Stimulated activated memory B cell treated with anti-CD40 and anti-IgM and Interleukin-4, amounts not matched to agents 10 μg/mL and 1 μg/mL and 100 μg/mL, for 72 hours (primary cell): Measurements from ENCODE around the gene IFNL4.

Experiments
- ATAC-seq: fragments of 150-1000 bp; cut with Tn5 transposase; 2 replicates; pipeline ENCODE4 v1.10.0; 2021
- H3K27ac Mint-ChIP-seq: one replicate; pipeline ENCODE4 v1.8.0; 2022; ENCODE audit warnings: mild to moderate bottlenecking, mixed read lengths
- H3K27me3 Mint-ChIP-seq: one replicate; pipeline ENCODE4 v1.8.0; 2022; ENCODE audit warnings: mixed read lengths
- H3K36me3 Mint-ChIP-seq: one replicate; pipeline ENCODE4 v1.8.0; 2022; ENCODE audit warnings: mixed read lengths
- H3K4me1 Mint-ChIP-seq: one replicate; pipeline ENCODE4 v1.8.0; 2022; ENCODE audit warnings: mixed read lengths
- H3K4me3 Mint-ChIP-seq: one replicate; pipeline ENCODE4 v1.8.0; 2022; ENCODE audit warnings: mild to moderate bottlenecking, moderate library complexity, mixed read lengths
- H3K9me3 Mint-ChIP-seq: one replicate; pipeline ENCODE4 v1.8.0; 2022; ENCODE audit warnings: mixed read lengths

Gene IFNL4

DNA sequence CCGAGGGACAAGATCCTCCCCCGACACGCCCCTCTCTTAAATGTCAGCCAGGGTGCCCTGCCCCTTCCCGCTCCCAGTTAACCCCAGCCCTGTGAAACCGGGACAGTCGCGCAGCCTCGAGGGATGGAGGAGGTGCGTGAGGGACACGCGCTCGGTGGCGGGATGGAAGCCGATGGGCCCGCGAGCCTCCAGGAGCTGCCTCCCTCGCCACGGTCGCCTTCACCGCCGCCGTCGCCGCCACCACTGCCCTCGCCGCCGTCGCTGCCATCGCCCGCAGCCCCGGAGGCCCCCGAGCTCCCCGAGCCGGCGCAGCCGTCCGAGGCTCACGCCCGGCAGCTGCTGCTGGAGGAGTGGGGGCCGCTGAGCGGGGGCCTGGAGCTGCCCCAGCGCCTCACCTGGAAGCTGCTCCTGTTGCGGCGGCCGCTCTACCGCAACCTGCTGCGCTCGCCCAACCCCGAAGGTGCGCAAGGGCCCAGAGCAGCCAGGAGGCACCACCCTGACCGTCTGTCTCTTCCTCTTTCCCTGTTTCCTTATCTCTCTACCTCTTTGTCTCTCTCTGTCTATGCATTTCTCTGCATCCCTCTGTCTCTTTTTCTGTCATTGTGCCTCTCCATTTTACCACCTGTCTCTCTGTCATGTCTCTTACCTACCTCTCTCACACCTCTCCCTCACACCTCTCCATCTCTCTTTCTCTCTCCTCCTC is 51.6 kb downstream of the IFNL4 start, which contains the start of gene NCCRP1:
Gene NCCRP1 (plus strand): TSS at position 105 of the 703 bp plus-strand sequence. CDS start 19 bp downstream, at position 124.
- ATAC-seq, result peak; percentile 40
- Mint-ChIP-seq H3K27me3 (peaks cover 93% of the 10 kb centered on the region), H3K4me1 (peaks cover 26% of the 10 kb centered on the region), H3K9me3 (no peaks in the 10 kb centered on the region), H3K36me3 (no peaks in the 10 kb centered on the region), H3K27ac (no peak within 1 kb of the TSS), H3K4me3 (peak within 1 kb of the TSS; percentile 22)

DNA sequence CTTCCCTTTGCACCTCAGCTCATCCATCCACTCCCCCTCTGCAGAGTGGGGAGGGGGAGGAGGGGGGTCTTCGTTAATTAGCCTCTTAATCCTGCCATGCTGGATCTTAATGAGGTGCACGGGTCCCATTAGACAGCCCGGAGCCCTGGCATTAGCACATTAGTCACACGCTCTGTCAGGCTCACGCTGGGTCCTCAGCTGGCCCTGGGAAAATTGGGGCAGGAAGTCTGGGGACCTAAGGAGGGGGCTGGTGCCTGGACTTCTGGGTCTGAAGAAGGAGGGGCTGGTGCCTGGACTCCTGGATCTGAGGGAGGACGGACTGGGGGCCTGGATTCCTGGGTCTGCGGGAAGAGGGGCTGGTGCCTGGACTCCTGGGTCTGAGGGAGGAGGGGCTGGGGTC is 52.3 kb downstream of the IFNL4 start:
- no peaks in the 10 kb centered on the region for H3K36me3 Mint-ChIP-seq
- no peak overlapping the region for H3K4me3 Mint-ChIP-seq
- peaks cover 26% of the 10 kb centered on the region for H3K4me1 Mint-ChIP-seq
- peaks cover 93% of the 10 kb centered on the region for H3K27me3 Mint-ChIP-seq
- no peak for ATAC-seq
- no peaks in the 10 kb centered on the region for H3K9me3 Mint-ChIP-seq
- no peak overlapping the region for H3K27ac Mint-ChIP-seq
